Smooth muscle cell (in vitro differentiated cells): ENCODE results near the gene TMSB4X. TPM values are rescaled to one million over a fixed set of nuclear protein-coding genes. Genes with fewer than 3 reads are reported as not detected.

Experiments used
- DNase-seq: peaks from one replicate; lab custom pipeline; 2025; ENCODE audit not compliant: unreplicated experiment; lab: John Stamatoyannopoulos, UW
- H2AFZ ChIP-seq: fragments of 200-600 bp; sonication (generic); 2 replicates; pipeline ENCODE4 v1.6.0; 2016; ENCODE audit warnings: antibody characterized with exemption, low read depth, mild to moderate bottlenecking
- H3F3A ChIP-seq: fragments of 200-600 bp; sonication (generic); 2 replicates; pipeline ENCODE4 v1.6.0; 2017; ENCODE audit warnings: antibody characterized with exemption, low read depth
- H3K27ac ChIP-seq: fragments of 200-600 bp; sonication (generic); 2 replicates; pipeline ENCODE4 v1.5.1; 2016; ENCODE audit warnings: low read depth, mild to moderate bottlenecking
- H3K27me3 ChIP-seq: fragments of 200-600 bp; sonication (generic); 2 replicates; pipeline ENCODE4 v1.6.1; 2016; ENCODE audit warnings: low read depth, mild to moderate bottlenecking
- H3K36me3 ChIP-seq: fragments of 200-600 bp; sonication (generic); 2 replicates; pipeline ENCODE4 v1.5.1; 2016; ENCODE audit warnings: low read depth
- H3K4me1 ChIP-seq: fragments of 200-600 bp; sonication (generic); 2 replicates; pipeline ENCODE4 v1.5.1; 2016; ENCODE audit warnings: low read depth
- H3K4me2 ChIP-seq: fragments of 200-600 bp; sonication (generic); 2 replicates; pipeline ENCODE4 v1.6.0; 2016; ENCODE audit warnings: mild to moderate bottlenecking
- H3K4me3 ChIP-seq: fragments of 200-600 bp; sonication (generic); 2 replicates; pipeline ENCODE4 v1.5.1; 2016; ENCODE audit warnings: mild to moderate bottlenecking
- H3K79me2 ChIP-seq: fragments of 200-600 bp; sonication (generic); 2 replicates; pipeline ENCODE4 v1.6.0; 2016; ENCODE audit warnings: low read depth, mild to moderate bottlenecking
- H3K9ac ChIP-seq: fragments of 200-600 bp; sonication (generic); 2 replicates; pipeline ENCODE4 v1.6.0; 2016; ENCODE audit warnings: low read depth
- H3K9me3 ChIP-seq: fragments of 200-600 bp; sonication (generic); replicated peaks from 2 replicates; pipeline ENCODE4 v1.5.1; 2016; ENCODE audit warnings: low read depth
- H4K20me1 ChIP-seq: fragments of 200-600 bp; sonication (generic); 2 replicates; pipeline ENCODE4 v1.6.0; 2016; ENCODE audit warnings: low read depth
- WGBS: methylation state at CpG from one replicate; pipeline ENCODE4 v1.1.7; 2016; ENCODE audit warnings: low lambda C conversion rate; 5-methylcytosine and 5-hydroxymethylcytosine counted together
- polyA plus RNA-seq: library from polyadenylated mRNA; unstranded; fragments of >200 nt; fragmentation: Nextera tagmentation; extraction: Ambion mirVana; gene quantifications from 2 replicates; pipeline ENCODE4 v1.2.1, GENCODE V29; 2016
- total RNA-seq: library from RNA; depleted of rRNA; stranded (reverse); fragments of >200 nt; gene quantifications from 2 replicates; pipeline ENCODE4 v1.2.3, GENCODE V29; 2014
- TF ChIP-seq, protein P1 (sequence below): fragments of 200-600 bp; sonication (generic); IDR thresholded peaks from 2 replicates; pipeline ENCODE4 v1.5.1; 2017; ENCODE audit warnings: borderline replicate concordance, mild to moderate bottlenecking, antibody characterized with exemption; ENCODE audit not compliant: insufficient read depth, poor library complexity, severe bottlenecking

The TMSB4X gene
- total RNA-seq (9,386 and 9,721 TPM in 2 replicates), polyA plus RNA-seq (11,762 and 12,637 TPM in 2 replicates)

DNA sequence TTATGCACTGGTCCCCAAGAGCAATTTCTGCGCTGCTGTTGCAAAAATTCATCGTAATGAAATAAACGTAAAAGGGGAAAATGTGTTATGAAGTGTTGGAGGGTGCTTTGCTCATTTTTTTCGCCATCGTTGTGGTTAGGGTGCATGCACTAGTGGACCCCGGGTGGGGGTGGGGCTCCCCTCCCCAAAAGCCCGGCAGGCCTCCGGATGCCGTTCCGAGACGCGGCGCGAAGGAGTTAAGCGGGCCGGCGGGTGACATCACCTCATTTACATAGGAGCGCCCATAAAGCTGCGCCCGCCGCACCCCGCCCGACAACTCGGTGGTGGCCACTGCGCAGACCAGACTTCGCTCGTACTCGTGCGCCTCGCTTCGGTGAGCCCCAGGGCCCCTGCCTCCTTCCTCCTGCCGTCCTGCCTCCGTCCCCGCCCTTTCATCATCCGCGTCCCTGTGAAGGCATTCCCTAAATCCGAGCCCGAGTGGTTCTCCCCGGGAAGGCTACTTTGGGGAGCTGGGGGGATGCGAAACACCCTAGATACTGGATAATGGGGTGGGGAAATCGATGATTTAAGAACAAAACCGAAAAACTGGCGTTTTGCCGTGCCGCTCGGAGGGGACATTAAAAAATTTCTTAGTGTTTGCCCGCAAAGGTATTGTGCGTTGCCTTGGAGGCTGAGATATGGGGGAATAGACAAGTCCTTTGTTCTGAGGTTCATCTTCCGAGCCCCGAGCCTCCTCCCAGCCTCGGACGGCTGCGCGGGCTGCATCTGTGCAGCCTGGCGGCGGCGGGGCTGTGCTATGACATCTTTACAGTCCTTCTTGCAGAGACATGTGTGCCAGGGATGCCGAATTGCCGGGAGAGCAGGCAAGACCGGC, at the start of gene TMSB4X:
TMSB4X (plus strand) TSS at position 315 of the 874 bp plus-strand sequence.
- Histone ChIP-seq H3K4me3 (peak within 1 kb of the TSS; percentile 98), H3F3A (peaks cover 37% of the 10 kb centered on the region), H3K4me2 (peak within 1 kb of the TSS; percentile 86), H2AFZ (peak within 1 kb of the TSS; percentile 63), H3K27ac (peak within 1 kb of the TSS; percentile 90), H3K27me3 (no peaks in the 10 kb centered on the region), H3K79me2 (peaks cover 36% of the 10 kb centered on the region), H3K4me1 (peaks cover 44% of the 10 kb centered on the region), H4K20me1 (peaks cover 31% of the 10 kb centered on the region), H3K9me3 (no peaks in the 10 kb centered on the region), H3K9ac (peak within 1 kb of the TSS; percentile 92), H3K36me3 (no peaks in the 10 kb centered on the region)
- DNase-seq: peak; percentile 75
- TF ChIP-seq, protein P1, sequence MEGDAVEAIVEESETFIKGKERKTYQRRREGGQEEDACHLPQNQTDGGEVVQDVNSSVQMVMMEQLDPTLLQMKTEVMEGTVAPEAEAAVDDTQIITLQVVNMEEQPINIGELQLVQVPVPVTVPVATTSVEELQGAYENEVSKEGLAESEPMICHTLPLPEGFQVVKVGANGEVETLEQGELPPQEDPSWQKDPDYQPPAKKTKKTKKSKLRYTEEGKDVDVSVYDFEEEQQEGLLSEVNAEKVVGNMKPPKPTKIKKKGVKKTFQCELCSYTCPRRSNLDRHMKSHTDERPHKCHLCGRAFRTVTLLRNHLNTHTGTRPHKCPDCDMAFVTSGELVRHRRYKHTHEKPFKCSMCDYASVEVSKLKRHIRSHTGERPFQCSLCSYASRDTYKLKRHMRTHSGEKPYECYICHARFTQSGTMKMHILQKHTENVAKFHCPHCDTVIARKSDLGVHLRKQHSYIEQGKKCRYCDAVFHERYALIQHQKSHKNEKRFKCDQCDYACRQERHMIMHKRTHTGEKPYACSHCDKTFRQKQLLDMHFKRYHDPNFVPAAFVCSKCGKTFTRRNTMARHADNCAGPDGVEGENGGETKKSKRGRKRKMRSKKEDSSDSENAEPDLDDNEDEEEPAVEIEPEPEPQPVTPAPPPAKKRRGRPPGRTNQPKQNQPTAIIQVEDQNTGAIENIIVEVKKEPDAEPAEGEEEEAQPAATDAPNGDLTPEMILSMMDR: no peak
- 1% methylated on average over 56 of the region's 60 CpGs for WGBS

DNA sequence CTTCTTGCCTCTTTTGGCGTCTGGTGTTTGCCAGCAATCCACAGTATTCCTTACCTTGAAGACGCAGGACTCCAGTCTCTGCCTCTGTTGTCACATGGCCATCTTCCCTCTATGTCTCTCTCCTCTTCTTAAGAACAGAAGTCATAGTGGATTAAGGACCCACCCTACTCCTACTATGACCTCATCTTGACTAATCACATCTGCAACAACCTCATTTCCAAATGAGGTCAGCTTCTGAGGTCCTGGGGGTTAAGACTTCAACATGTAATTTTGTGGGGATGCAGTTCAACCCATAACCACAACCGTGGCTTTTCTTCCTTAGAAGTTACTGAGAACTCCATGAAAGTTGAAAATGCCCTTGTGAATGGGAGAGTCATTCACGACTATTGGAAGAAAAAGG, 45.2 kb upstream of the TMSB4X start:
- H3K36me3 ChIP-seq: no peaks in the 10 kb centered on the region
- WGBS: 73% methylated on average over 4 of the region's 4 CpGs
- TF ChIP-seq, protein P1: no peak
- no peaks in the 10 kb centered on the region for H3K9me3 ChIP-seq
- H3K9ac ChIP-seq: no peak overlapping the region
- H3K27ac ChIP-seq: no peak overlapping the region
- no peak overlapping the region for H3K4me2 ChIP-seq
- no peaks in the 10 kb centered on the region for H3K27me3 ChIP-seq
- no peaks in the 10 kb centered on the region for H4K20me1 ChIP-seq
- DNase-seq: no peak
- no peak overlapping the region for H2AFZ ChIP-seq
- H3F3A ChIP-seq: no peaks in the 10 kb centered on the region
- no peaks in the 10 kb centered on the region for H3K4me1 ChIP-seq
- H3K79me2 ChIP-seq: no peaks in the 10 kb centered on the region
- H3K4me3 ChIP-seq: no peak overlapping the region

DNA sequence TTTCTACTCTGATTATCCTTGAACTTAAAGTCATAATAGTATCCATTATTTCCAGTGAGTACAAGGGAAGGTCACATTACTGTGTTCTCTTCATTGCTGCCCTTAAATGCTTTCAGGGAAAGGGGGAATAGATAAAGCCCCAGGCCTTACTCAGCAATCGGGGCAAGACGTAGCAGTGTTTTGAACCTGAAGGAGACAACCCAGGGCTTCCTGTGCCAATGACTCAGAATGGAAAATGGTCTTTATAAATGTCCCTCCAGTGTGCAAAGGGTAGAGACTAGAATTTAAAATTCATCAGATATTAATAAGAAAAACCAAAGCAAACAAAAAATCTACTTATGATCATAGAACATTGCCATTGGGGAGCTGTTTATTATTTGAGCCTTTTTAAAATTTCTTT, 44.8 kb upstream of the TMSB4X start:
- Histone ChIP-seq H3K9ac (no peak overlapping the region), H3K27ac (no peak overlapping the region), H3K9me3 (no peaks in the 10 kb centered on the region), H4K20me1 (no peaks in the 10 kb centered on the region), H3K4me3 (no peak overlapping the region), H2AFZ (no peak overlapping the region), H3F3A (no peaks in the 10 kb centered on the region), H3K79me2 (no peaks in the 10 kb centered on the region), H3K4me1 (no peaks in the 10 kb centered on the region), H3K27me3 (no peaks in the 10 kb centered on the region), H3K36me3 (no peaks in the 10 kb centered on the region), H3K4me2 (no peak overlapping the region)
- WGBS: 88% methylated on average over 2 of the region's 2 CpGs
- no peak for DNase-seq
- TF ChIP-seq, protein P1: no peak
